Measurements from ENCODE around the gene EVC.

DNA sequence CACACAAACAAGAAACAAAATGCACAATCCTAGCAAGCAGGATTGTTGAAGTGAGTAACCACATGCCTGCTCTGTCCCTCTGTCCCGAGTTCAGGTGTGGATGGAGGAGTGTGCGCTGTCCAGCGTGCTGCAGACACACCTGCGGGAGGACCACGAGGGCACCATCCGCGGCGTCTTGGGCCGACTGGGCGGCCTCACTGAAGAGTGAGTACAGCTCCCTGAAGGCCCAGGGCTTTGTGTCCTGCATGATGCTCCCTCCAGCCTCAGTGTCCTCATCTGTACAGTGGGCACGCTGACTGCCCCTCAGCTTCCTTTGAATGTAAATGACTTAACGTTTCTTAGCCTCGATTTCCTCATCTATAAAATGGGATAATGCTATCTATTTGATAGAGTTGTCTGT, 82.5 kb downstream of the EVC start:
- TF ChIP-seq POLR2A (IDR thresholded peaks at IDR 0.05; ENCODE audit: low read depth, low read length): no peak
- TF ChIP-seq POLR2AphosphoS5 (IDR thresholded peaks at IDR 0.05; ENCODE audit: low read depth, low read length): no peak
